Activated T-cell treated with anti-CD3 and anti-CD28 coated beads, Interleukin-2, amount 50 U/mL, for 4 hours (primary cell): ENCODE measurements around the gene FOXJ1. TPM values are rescaled to one million over a fixed set of nuclear protein-coding genes. Genes with fewer than 3 reads are reported as not detected.
A peak's percentile ranks its signal among the peaks of the same experiment; 100 is the strongest.

ENCODE experiments used
- ATAC-seq, 2 donors: fragments of 200-7000 bp; cut with Tn5 transposase; one replicate each; pipeline ENCODE4 v1.10.0; 2021
- DNase-seq: peaks from one replicate; pipeline ENCODE4 v3.0.0-alpha.2; 2020
- H3K27me3 Mint-ChIP-seq: one replicate; pipeline ENCODE4 v1.8.0; 2021; ENCODE audit warnings: low read depth, mixed read lengths
- H3K36me3 Mint-ChIP-seq: one replicate; pipeline ENCODE4 v1.8.0; 2022; ENCODE audit warnings: mixed read lengths; ENCODE audit not compliant: insufficient read depth
- H3K4me1 Mint-ChIP-seq: one replicate; pipeline ENCODE4 v1.8.0; 2021; ENCODE audit warnings: low read depth, mixed read lengths
- H3K4me3 Mint-ChIP-seq: one replicate; pipeline ENCODE4 v1.8.0; 2021; ENCODE audit warnings: mild to moderate bottlenecking, moderate library complexity, mixed read lengths
- H3K9me3 Mint-ChIP-seq: one replicate; pipeline ENCODE4 v1.8.0; 2021; ENCODE audit warnings: mixed read lengths
- total RNA-seq, 3 donors: library from RNA; stranded (reverse); gene quantifications; one replicate each; pipeline ENCODE4 v1.2.1, GENCODE V29; 2021

The FOXJ1 gene
- total RNA-seq, 3 donors from 2014 or later: 0.71 to 2.8 (median 1.8) TPM

DNA sequence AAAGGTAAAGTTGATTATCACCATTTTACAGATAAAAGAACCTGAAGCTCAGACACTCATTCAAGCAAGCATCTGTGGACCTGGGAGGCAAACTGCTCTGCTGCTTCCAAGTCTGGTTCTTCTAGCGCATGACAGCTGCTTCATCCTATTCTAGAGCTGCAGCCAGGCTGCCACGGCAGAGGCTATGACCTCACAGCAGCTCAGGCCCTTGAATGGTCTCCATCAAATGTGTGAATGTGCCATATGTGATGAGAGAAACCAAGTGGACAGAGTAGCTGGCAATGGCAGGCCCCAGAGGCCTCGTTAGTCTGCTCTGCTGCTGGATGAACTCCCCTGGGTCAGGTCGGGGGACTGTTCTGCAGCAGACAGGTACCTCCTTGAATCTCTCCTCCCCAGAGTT lies 30.7 kb upstream of the FOXJ1 start:
- DNase-seq (no peak), ATAC-seq (no peak)
- H3K27me3 Mint-ChIP-seq: no peaks in the 10 kb centered on the region
- no peak overlapping the region for H3K4me3 Mint-ChIP-seq
- no peaks in the 10 kb centered on the region for H3K9me3 Mint-ChIP-seq
- H3K4me1 Mint-ChIP-seq: peaks cover 13% of the 10 kb centered on the region
- peaks cover 11% of the 10 kb centered on the region for H3K36me3 Mint-ChIP-seq

DNA sequence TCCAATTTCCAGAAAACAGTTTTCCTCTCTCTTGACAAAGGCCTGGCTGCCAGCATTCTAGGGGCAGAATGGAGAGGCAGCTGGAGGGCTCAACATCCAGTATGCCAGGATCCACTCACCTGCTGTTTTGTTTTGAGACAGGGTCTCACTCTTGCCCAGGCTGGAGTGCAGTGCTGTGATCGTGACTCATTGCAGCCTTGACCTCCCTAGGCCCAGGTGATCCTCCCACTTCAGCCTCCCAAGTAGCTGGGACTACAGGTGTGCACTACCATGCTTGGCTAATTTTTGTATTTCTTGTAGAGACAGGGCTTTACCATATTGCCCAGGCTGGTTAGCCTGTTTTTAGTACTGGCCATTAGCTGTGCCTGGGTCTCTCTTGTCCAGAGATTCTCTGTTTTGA lies 29.1 kb upstream of the FOXJ1 start:
- no peak overlapping the region for H3K4me3 Mint-ChIP-seq
- H3K27me3 Mint-ChIP-seq: no peaks in the 10 kb centered on the region
- H3K4me1 Mint-ChIP-seq: peaks cover 8% of the 10 kb centered on the region
- DNase-seq (no peak), ATAC-seq (no peak)
- H3K36me3 Mint-ChIP-seq: peaks cover 11% of the 10 kb centered on the region
- H3K9me3 Mint-ChIP-seq: no peaks in the 10 kb centered on the region

DNA sequence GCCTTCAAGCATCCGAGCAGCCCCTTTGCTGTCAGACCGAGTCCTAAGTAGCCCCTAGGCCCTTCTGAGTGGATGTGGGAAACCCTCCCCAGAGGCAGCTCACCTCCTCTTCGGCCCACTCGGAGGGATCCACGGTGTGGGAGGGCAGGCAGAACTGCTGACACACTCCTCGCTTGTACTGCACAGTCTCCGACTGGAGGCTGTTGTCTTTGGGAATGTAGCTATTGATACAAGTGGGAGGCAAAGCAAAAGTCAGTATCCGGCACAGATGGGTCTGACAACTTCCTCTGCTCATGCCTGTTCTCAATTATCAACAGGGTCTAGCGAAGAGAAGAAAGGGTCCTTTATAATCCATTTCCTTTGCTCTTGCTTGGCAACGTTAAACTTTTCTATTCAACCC lies 25.9 kb upstream of the FOXJ1 start:
- no peak for ATAC-seq
- no peaks in the 10 kb centered on the region for H3K9me3 Mint-ChIP-seq
- no peak overlapping the region for H3K4me3 Mint-ChIP-seq
- H3K36me3 Mint-ChIP-seq: peaks cover 17% of the 10 kb centered on the region
- no peaks in the 10 kb centered on the region for H3K27me3 Mint-ChIP-seq
- peaks cover 8% of the 10 kb centered on the region for H3K4me1 Mint-ChIP-seq
- DNase-seq: no peak

DNA sequence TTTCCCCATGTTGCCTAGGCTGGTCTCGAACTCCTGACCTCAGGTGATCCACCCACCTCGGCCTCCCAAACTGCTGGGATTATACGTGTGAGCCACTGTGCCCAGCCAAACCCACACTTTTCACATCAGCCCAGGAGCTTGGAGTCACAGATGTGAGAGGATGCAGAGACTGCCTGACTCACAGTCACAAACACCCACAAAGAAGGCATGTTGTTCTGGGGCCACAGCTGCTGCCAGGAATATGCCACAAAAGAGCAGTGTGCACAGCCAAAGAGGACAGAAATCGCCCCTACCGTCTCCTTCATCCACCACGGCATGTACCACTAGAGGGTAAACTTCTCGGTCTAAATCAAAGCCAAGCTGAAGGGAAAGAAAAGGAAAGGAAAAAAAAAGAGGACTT lies 25.1 kb upstream of the FOXJ1 start:
- DNase-seq (no peak), ATAC-seq (peak; percentile 78 to 82)
- Mint-ChIP-seq H3K27me3 (no peaks in the 10 kb centered on the region), H3K4me3 (no peak overlapping the region), H3K9me3 (no peaks in the 10 kb centered on the region), H3K36me3 (peaks cover 19% of the 10 kb centered on the region), H3K4me1 (peaks cover 8% of the 10 kb centered on the region)

DNA sequence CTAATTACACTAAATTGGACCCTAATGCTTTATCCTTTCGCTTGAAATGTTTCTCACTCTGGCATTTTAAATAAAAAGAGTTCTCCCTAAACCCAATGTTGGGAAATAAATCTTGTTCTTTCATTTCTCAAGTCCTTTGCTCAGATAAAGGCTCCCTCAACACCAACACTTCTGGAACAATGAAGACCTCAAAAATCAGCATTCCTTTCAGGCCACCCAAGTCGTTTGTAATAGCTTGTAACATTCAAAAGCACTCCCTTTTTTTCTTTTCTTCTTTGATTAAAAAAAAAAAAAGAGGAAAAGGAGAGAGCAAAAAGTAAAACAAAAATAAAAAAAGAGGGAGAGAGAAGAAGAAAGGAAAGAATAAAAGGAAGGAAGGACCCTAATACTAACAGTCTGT lies 23.3 kb upstream of the FOXJ1 start:
- peaks cover 8% of the 10 kb centered on the region for H3K4me1 Mint-ChIP-seq
- DNase-seq (no peak), ATAC-seq (no peak)
- H3K4me3 Mint-ChIP-seq: no peak overlapping the region
- no peaks in the 10 kb centered on the region for H3K9me3 Mint-ChIP-seq
- no peaks in the 10 kb centered on the region for H3K27me3 Mint-ChIP-seq
- peaks cover 23% of the 10 kb centered on the region for H3K36me3 Mint-ChIP-seq

DNA sequence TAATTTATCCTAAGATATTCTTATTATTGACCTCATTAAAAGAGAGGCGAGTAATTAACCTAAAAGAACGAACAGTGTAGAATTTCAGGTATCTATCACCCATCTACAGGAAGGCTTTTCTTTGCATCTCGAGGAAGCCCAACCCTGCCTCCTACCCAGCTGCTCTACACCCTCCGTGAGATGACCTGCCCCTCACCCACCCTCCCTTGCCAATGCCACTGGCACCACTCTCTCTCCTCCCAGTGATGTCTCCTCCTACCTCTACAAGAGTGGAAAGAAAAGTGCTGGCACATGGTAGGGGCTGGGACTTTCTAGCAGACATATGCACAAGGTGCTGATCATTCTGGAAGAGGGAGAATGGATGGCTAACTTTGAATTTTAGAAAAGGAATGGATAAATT lies 22.9 kb upstream of the FOXJ1 start:
- Mint-ChIP-seq H3K4me1 (peaks cover 8% of the 10 kb centered on the region), H3K9me3 (no peaks in the 10 kb centered on the region), H3K4me3 (no peak overlapping the region), H3K36me3 (peaks cover 23% of the 10 kb centered on the region), H3K27me3 (no peaks in the 10 kb centered on the region)
- ATAC-seq (no peak), DNase-seq (no peak)

DNA sequence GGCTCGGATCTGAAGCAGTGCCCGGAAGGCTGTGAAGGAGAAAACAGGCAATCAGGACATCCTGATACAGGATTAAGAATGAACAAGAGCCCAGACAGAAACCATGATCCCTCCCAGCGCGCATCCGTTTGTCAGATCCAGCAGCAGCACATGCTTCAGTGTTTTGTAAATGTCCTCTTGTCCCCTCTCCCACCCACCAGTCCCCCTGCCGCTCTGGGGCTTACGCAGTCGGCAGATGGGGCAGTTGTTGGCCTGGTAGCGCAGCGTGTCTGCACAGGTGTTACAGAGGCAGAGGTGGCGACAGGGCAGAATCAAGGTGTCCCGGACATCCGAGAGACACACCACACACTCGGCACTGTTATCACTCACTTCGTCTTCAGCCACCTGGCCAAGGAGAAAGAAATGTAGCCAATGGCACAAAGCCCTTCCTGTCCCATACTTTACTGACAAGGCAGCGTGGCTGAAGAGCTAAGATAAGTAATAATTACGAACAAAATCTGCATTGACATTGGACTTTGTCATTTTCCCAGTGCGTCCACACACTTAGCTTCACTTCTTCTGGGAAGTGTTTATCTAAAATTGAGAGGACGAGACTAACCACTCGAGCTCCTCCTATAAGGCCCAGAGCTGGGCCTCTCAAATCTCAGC lies 20.7 kb upstream of the FOXJ1 start:
- Mint-ChIP-seq H3K27me3 (no peaks in the 10 kb centered on the region), H3K4me1 (peaks cover 3% of the 10 kb centered on the region), H3K36me3 (peaks cover 27% of the 10 kb centered on the region), H3K9me3 (no peaks in the 10 kb centered on the region), H3K4me3 (no peak overlapping the region)
- DNase-seq: no peak
- no peak for ATAC-seq

DNA sequence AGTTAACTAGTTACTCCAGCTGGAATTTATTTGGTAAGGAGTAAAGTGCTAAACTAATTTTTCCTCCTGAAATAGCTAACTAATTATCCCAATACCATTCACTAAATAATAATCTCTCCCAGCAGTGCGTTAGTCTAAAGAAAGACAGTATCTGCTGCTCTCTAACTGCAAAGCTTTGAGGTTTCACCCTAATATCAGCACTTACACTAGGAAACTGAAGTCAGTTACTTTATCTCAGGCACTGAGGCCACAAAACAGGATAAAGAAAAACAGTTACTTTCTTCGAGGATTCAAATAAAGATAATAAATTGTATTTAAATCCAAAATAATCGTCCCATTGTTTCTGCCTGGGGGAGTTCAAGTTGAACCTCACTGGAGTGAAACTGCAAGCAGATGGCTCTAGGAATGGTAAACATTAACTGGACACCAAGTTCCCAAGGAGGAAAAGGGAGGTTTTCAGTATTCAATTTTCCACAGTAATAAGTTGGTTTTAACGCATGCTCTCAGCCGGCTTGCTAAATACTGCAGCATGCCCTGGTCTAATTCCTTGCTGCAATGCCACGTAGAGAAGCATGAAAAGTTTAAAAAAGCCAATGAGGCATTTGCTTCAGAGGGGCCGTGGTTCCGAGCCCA lies 20.0 kb upstream of the FOXJ1 start:
- Mint-ChIP-seq H3K4me3 (no peak overlapping the region), H3K27me3 (no peaks in the 10 kb centered on the region), H3K36me3 (peaks cover 29% of the 10 kb centered on the region), H3K4me1 (no peaks in the 10 kb centered on the region), H3K9me3 (no peaks in the 10 kb centered on the region)
- DNase-seq (no peak), ATAC-seq (no peak)

DNA sequence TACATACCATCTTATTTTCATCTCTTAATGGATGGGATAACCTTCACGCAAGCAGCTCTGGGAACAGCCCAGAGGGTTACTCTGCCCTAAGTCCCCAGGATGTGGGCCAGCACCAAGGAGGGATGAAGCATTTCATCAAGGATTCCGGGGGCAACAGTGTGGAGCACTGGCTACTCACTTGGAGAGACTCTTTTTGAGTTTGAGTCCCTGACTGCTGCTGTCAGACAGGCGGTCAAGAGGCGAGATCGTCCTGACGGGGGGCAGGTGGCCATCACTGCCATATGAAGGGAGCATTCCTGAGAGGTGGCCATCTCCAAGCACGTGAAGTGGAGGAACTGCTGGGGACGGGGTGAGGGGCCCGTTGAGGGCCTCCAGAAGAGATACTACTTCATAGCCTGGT lies 18.1 kb upstream of the FOXJ1 start:
- DNase-seq (no peak), ATAC-seq (no peak)
- Mint-ChIP-seq H3K4me1 (peaks cover 3% of the 10 kb centered on the region), H3K4me3 (no peak overlapping the region), H3K36me3 (peaks cover 26% of the 10 kb centered on the region), H3K27me3 (no peaks in the 10 kb centered on the region), H3K9me3 (no peaks in the 10 kb centered on the region)

DNA sequence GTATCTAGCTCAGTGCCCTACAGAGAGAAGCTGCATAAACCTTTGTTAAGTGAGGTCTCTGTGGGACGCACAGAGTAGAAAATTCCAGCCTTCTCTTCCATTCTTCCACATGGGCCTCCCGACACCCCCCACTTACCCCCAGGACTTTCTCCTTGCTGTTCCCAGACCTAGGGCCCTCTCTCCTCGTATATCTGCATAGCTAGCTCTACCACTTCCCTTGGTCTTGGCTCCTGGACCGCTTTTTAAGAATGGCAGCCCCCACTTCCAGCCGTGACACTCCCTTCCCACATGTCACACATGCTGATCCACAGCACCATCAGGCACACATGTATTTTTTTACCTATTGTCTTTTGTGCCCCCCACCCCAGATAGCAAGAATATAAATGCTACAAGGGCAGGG lies 16.7 kb upstream of the FOXJ1 start:
- DNase-seq: no peak
- H3K27me3 Mint-ChIP-seq: no peaks in the 10 kb centered on the region

DNA sequence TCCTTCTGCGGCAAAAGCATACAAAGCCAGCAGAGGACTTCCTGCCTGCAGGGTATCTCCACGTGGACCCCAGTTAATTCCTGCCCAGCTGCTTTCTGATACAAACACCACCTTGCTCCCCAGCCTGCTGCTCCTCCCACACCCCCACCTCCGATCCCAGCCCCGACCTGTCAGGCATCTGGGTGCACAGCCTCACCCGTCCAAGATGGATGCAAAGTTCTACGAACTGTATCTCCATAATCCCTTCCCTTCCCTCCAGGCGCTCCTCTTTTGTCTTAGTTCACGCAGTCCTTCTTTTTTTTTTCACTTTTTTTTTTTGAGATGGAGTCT lies 15.6 kb upstream of the FOXJ1 start:
- Mint-ChIP-seq H3K9me3 (no peaks in the 10 kb centered on the region), H3K27me3 (no peaks in the 10 kb centered on the region), H3K4me3 (no peak overlapping the region), H3K36me3 (peaks cover 28% of the 10 kb centered on the region), H3K4me1 (peaks cover 29% of the 10 kb centered on the region)
- ATAC-seq (no peak), DNase-seq (no peak)

More for the DNA sequence above, 16.7 kb upstream of the FOXJ1 start:
- ATAC-seq: no peak
- peaks cover 17% of the 10 kb centered on the region for H3K4me1 Mint-ChIP-seq
- H3K9me3 Mint-ChIP-seq: no peaks in the 10 kb centered on the region
- peaks cover 28% of the 10 kb centered on the region for H3K36me3 Mint-ChIP-seq
- H3K4me3 Mint-ChIP-seq: no peak overlapping the region

DNA sequence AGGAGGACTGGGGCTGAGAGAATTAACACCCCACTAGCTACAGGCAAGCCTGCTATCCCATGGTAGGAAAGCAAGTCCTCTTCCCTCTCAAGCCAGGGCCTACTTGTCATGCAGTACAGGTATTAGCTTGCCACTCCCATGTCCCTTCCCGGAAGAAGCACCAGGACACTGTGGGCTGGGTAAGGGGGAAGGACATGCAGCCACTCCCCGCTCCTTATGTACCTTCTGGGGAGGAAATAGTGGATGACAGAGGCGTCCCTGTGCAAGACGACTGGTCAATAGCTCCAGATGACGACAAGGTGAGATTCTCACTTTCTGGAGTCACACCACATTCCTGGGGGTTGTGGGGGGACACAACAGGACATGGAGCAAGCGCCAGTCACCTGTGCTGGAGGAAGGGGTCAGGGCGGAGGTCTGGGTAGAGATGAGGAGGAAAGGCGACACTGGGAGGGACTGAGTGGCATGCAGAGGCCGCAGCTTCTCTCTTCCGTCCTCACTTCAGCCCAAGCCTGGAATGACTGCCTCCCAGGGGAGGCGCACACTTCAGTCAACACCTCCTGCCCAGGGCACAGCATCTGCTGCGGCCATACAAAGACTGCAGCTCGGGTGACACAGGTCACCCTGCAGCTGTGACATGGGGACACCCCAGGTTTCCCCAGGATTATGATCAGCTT lies 15.1 kb upstream of the FOXJ1 start:
- no peak for ATAC-seq
- Mint-ChIP-seq H3K36me3 (peaks cover 28% of the 10 kb centered on the region), H3K4me3 (no peak overlapping the region), H3K27me3 (no peaks in the 10 kb centered on the region), H3K4me1 (peaks cover 34% of the 10 kb centered on the region), H3K9me3 (no peaks in the 10 kb centered on the region)
- no peak for DNase-seq

DNA sequence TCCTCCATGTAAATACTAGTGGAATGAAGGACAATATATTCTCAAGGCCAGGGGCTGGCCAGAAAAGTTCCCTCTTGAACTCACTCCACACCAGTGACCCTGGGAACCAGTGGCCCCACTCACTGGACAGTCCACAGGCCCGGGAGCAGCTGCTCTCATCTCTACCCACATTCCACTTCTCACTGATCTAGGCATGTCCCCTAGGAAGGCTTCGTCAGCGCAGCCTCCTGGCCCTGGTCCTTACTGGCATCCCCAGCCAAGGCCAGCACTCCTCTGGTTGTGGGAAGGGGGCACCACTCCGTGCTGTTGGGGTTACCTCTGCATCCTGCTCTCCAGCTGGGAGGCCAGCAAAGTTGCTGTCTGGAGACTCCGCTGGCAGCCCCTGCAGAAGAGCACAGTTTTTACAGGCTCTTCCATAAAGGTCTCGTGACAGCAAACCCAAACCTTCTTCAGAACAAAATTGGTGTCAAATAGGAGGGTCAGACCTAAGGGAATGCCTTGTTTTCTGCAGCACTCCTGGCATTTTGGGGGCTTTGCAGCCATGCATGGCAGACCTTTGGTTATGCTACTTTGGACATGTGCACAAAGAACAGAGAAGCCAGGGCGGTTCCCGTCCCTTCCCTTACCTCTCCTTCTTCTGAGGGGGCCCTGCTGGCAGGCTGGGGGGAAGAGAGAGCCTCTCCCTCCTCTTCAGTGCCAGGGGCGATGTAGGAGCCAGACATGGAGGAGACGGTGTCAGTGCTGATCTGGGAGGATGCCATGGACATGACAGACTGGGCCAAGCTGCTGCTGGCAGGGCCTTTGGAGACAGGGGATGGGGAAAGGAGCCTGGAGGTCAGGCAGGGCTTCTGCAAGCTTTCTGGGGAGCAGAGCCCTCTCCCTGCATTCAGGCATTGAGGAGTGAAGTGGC lies 14.1 kb upstream of the FOXJ1 start:
- H3K27me3 Mint-ChIP-seq: no peaks in the 10 kb centered on the region
- no peak for ATAC-seq
- H3K9me3 Mint-ChIP-seq: no peaks in the 10 kb centered on the region
- H3K36me3 Mint-ChIP-seq: peaks cover 33% of the 10 kb centered on the region
- no peak for DNase-seq
- no peak overlapping the region for H3K4me3 Mint-ChIP-seq
- peaks cover 40% of the 10 kb centered on the region for H3K4me1 Mint-ChIP-seq

DNA sequence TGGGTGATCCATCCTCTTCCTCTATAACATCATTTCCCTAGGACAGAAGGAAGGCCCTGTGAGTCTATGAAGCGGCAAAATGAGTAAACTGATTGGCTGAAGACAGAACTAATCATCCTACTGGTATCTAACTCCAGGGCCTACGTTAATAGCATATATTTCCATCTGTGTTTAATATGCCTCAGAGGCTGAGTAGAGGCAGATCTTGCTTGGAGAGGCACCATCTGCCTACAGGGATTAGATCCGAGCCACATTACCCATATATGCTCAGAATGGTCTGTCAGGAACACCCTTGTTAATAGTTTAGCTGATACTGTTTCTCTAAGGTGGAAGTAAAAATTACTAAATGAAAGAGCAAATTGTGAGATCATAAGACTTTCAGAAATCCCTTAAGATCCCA lies 13.2 kb upstream of the FOXJ1 start:
- H3K4me1 Mint-ChIP-seq: peaks cover 40% of the 10 kb centered on the region
- ATAC-seq: no peak
- peaks cover 28% of the 10 kb centered on the region for H3K36me3 Mint-ChIP-seq

More for the DNA sequence above, 13.2 kb upstream of the FOXJ1 start:
- Mint-ChIP-seq H3K27me3 (no peaks in the 10 kb centered on the region), H3K4me3 (no peak overlapping the region), H3K9me3 (no peaks in the 10 kb centered on the region)
- DNase-seq: no peak
